GM18499 (cell line): ENCODE results near the gene EN2.

Experiments used
- ATAC-seq: cut with Tn5 transposase; IDR thresholded peaks from one replicate; pipeline ENCODE4 v1.9.1; 2021; ENCODE audit warnings: moderate number of reproducible peaks; ENCODE audit not compliant: insufficient read depth, unreplicated experiment

Gene EN2

GRCh38 chr7:155461631-155462030 lies 3.7 kb downstream of the EN2 start:
- ATAC-seq: no peak

GRCh38 chr7:155462163-155462735 lies 4.3 kb downstream of the EN2 start:
- ATAC-seq: no peak

- no peak for ATAC-seq
Observed at GRCh38 chr7:155463114-155463811, 5.3 kb downstream of the EN2 start.

GRCh38 chr7:155464183-155464582 lies 6.3 kb downstream of the EN2 start:
- no peak for ATAC-seq

GRCh38 chr7:155464948-155465739 lies 7.2 kb downstream of the EN2 start:
- ATAC-seq: no peak

GRCh38 chr7:155465761-155466141 lies 7.8 kb downstream of the EN2 start:
- no peak for ATAC-seq

GRCh38 chr7:155466142-155466813 lies 8.3 kb downstream of the EN2 start:
- ATAC-seq: no peak

GRCh38 chr7:155466814-155467733 lies 9.1 kb downstream of the EN2 start:
- no peak for ATAC-seq

GRCh38 chr7:155467846-155468784 lies 10.2 kb downstream of the EN2 start:
- no peak for ATAC-seq

- ATAC-seq: no peak
Observed at GRCh38 chr7:155468785-155469148, 10.8 kb downstream of the EN2 start.

- ATAC-seq: no peak
Observed at GRCh38 chr7:155469311-155470185, 11.6 kb downstream of the EN2 start.

GRCh38 chr7:155470186-155470487 lies 12.2 kb downstream of the EN2 start:
- ATAC-seq: no peak

- no peak for ATAC-seq
Observed at GRCh38 chr7:155470686-155471638, 13.0 kb downstream of the EN2 start.

- ATAC-seq: no peak
Observed at GRCh38 chr7:155471718-155472117, 13.8 kb downstream of the EN2 start.

- peak; percentile 78 for ATAC-seq
Observed at GRCh38 chr7:155477476-155477875, 19.5 kb downstream of the EN2 start.

- no peak for ATAC-seq
Observed at GRCh38 chr7:155481764-155482163, 23.8 kb downstream of the EN2 start.
